ENCODE measurements around the gene PDE4A. TPM values are rescaled to one million over a fixed set of nuclear protein-coding genes. Genes with fewer than 3 reads are reported as not detected.

The PDE4A gene
- total and polyA plus RNA-seq, 2 of the 13 experiments (the other 11 are each of a cell fraction or from before 2014, with no cell fraction given), result 1.1 to 4.1 TPM

- TF ChIP-seq MXI1 (IDR thresholded peaks at IDR 0.05; ENCODE audit: borderline replicate concordance, low read depth, low read length) (peak; percentile 74; the same call in 1 of the 3 replicates), POLR2G (IDR thresholded peaks at IDR 0.05; ENCODE audit: low read depth, low read length) (peak; percentile 93), U2AF1 (optimal IDR thresholded peaks at IDR 0.05; ENCODE audit: low read depth, low read length) (no peak), KLF13 (CRISPR knock-in tag; IDR thresholded peaks at IDR 0.05) (no peak), ZSCAN20 (CRISPR knock-in tag; IDR thresholded peaks at IDR 0.05; ENCODE audit: borderline replicate concordance) (0 out of 2 replicates have a peak, but pooled peaks have one; percentile 64), TARDBP (CRISPR knock-in tag; IDR thresholded peaks at IDR 0.05) (no peak; the same call in 1 of the 2 replicates), SMARCC2 (IDR thresholded peaks at IDR 0.05) (no peak), ZC3H4 (CRISPR knock-in tag; IDR thresholded peaks at IDR 0.05; ENCODE audit: borderline replicate concordance) (no peak), ZNF451 (CRISPR knock-in tag; IDR thresholded peaks at IDR 0.05) (0 out of 2 replicates have a peak, but pooled peaks have one; percentile 25), YY1 (IDR thresholded peaks at IDR 0.05; ENCODE audit: insufficient read depth, insufficient replicate concordance, low read depth, low read length) (peak; percentile 37), NR2F6 (IDR thresholded peaks at IDR 0.05) (no peak), NR2F6 (CRISPR knock-in tag; IDR thresholded peaks at IDR 0.05) (no peak; the same call in 1 of the 2 replicates), SNRNP70 (IDR thresholded peaks at IDR 0.05; ENCODE audit: low read depth, low read length) (no peak), DNMT3B (CRISPR knock-in tag; conservative IDR thresholded peaks at IDR 0.05) (no peak), ESRRA (CRISPR knock-in tag; IDR thresholded peaks at IDR 0.05; ENCODE audit: low read depth) (no peak), IRF1 (CRISPR knock-in tag; IDR thresholded peaks at IDR 0.05; ENCODE audit: low read depth) (no peak), ZMYM2 (CRISPR knock-in tag; IDR thresholded peaks at IDR 0.05) (peak; percentile 76; the same call in 1 of the 2 replicates), ZNF607 (CRISPR knock-in tag; IDR thresholded peaks at IDR 0.05; ENCODE audit: borderline replicate concordance) (no peak; the same call in none of the 2 replicates), ZNF567 (CRISPR knock-in tag; IDR thresholded peaks at IDR 0.05; ENCODE audit: borderline replicate concordance) (no peak), ZNF790 (CRISPR knock-in tag; IDR thresholded peaks at IDR 0.05; ENCODE audit: borderline replicate concordance) (no peak), HDAC6 (IDR thresholded peaks at IDR 0.05; ENCODE audit: low read depth, low read length) (no peak), ZNF775 (CRISPR knock-in tag; IDR thresholded peaks at IDR 0.05; ENCODE audit: borderline replicate concordance) (no peak), FOSL1 (CRISPR knock-in tag; IDR thresholded peaks at IDR 0.05; ENCODE audit: borderline replicate concordance) (no peak), ZNF572 (CRISPR knock-in tag; IDR thresholded peaks at IDR 0.05) (0 out of 2 replicates have a peak, but pooled peaks have one; percentile 14)
- TF ChIP-seq, protein P1, sequence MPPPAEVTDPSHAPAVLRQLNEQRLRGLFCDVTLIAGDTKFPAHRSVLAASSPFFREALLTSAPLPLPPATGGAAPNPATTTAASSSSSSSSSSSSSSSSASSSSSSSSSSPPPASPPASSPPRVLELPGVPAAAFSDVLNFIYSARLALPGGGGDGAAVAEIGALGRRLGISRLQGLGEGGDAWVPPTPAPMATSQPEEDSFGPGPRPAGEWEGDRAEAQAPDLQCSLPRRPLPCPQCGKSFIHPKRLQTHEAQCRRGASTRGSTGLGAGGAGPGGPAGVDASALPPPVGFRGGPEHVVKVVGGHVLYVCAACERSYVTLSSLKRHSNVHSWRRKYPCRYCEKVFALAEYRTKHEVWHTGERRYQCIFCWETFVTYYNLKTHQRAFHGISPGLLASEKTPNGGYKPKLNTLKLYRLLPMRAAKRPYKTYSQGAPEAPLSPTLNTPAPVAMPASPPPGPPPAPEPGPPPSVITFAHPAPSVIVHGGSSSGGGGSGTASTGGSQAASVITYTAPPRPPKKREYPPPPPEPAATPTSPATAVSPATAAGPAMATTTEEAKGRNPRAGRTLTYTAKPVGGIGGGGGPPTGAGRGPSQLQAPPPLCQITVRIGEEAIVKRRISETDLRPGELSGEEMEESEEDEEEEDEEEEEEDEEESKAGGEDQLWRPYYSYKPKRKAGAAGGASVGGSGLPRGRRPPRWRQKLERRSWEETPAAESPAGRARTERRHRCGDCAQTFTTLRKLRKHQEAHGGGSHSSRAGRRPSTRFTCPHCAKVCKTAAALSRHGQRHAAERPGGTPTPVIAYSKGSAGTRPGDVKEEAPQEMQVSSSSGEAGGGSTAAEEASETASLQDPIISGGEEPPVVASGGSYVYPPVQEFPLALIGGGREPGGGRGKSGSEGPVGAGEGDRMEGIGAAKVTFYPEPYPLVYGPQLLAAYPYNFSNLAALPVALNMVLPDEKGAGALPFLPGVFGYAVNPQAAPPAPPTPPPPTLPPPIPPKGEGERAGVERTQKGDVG (CRISPR knock-in tag; IDR thresholded peaks at IDR 0.05; ENCODE audit: borderline replicate concordance), result 0 out of 2 replicates have a peak, but pooled peaks have one; percentile 60
These were observed 39.8 kb upstream of the PDE4A start, which contains the start of gene TYK2 (continued) for GRCh38 chr19:10380313-10381102.
